Bronchial epithelial cell (primary cell): ENCODE measurements around the gene DENND5B. TPM values are rescaled to one million over a fixed set of nuclear protein-coding genes. Genes with fewer than 3 reads are reported as not detected.

Source experiments
- DNase-seq: peaks from one replicate; pipeline ENCODE4 v3.0.0-alpha.2; 2010; ENCODE audit warnings: low read depth
- FAIRE-seq: peaks from 2 replicates; lab custom pipeline; 2011; peaks lifted over from hg19 to GRCh38; lab: Jason Lieb, UNC
- H3K27me3 ChIP-seq: 2 replicates; pipeline ENCODE4 v1.5.1; 2011; ENCODE audit warnings: low read length; ENCODE audit not compliant: control insufficient read depth, insufficient read depth
- H3K36me3 ChIP-seq: 2 replicates; pipeline ENCODE4 v1.5.1; 2011; ENCODE audit warnings: low read length; ENCODE audit not compliant: control insufficient read depth, insufficient read depth
- H3K4me3 ChIP-seq: 2 replicates; pipeline ENCODE4 v1.5.1; 2011; ENCODE audit warnings: mild to moderate bottlenecking, low read depth, low read length, control low read depth
- CTCF ChIP-seq: IDR thresholded peaks from 2 replicates; pipeline ENCODE4 v1.5.1; 2011; ENCODE audit warnings: mild to moderate bottlenecking, moderate library complexity, low read length, control low read depth, inconsistent platforms; ENCODE audit not compliant: insufficient read depth, severe bottlenecking
- total RNA-seq: library from RNA; depleted of rRNA; stranded (reverse); fragments of >200 nt; gene quantifications from 2 replicates; pipeline ENCODE4 v1.2.1, GENCODE V29; 2014

The DENND5B gene
- total RNA-seq, 1 donor from 2014 or later, result 4.7 TPM

GRCh38 chr12:31533470-31533869 is 57.5 kb downstream of the DENND5B start:
- DNase-seq (peak; percentile 5), FAIRE-seq (no peak)
- no peaks in the 10 kb centered on the region for H3K27me3 ChIP-seq
- H3K36me3 ChIP-seq, result no peaks in the 10 kb centered on the region
- no peak for TF ChIP-seq CTCF
- H3K4me3 ChIP-seq, result no peak overlapping the region

- no peaks in the 10 kb centered on the region for H3K27me3 ChIP-seq
- no peak overlapping the region for H3K4me3 ChIP-seq
- no peak for TF ChIP-seq CTCF
- no peak for FAIRE-seq
- H3K36me3 ChIP-seq, result no peaks in the 10 kb centered on the region
- no peak for DNase-seq
Measured at GRCh38 chr12:31531893-31532292, 59.0 kb downstream of the DENND5B start.

GRCh38 chr12:31528095-31528494 is 62.8 kb downstream of the DENND5B start:
- peak; percentile 28 for FAIRE-seq
- Histone ChIP-seq H3K4me3 (no peak overlapping the region), H3K27me3 (no peaks in the 10 kb centered on the region), H3K36me3 (no peaks in the 10 kb centered on the region)
- no peak for DNase-seq
- no peak for TF ChIP-seq CTCF

- Histone ChIP-seq H3K4me3 (no peak overlapping the region), H3K36me3 (no peaks in the 10 kb centered on the region), H3K27me3 (no peaks in the 10 kb centered on the region)
- FAIRE-seq (no peak), DNase-seq (no peak)
- no peak for TF ChIP-seq CTCF
Measured at GRCh38 chr12:31527083-31527482, 63.9 kb downstream of the DENND5B start.

GRCh38 chr12:31526158-31526546 is 64.8 kb downstream of the DENND5B start:
- FAIRE-seq, result no peak
- Histone ChIP-seq H3K27me3 (no peaks in the 10 kb centered on the region), H3K36me3 (no peaks in the 10 kb centered on the region), H3K4me3 (no peak overlapping the region)
- DNase-seq, result no peak
- no peak for TF ChIP-seq CTCF

- Histone ChIP-seq H3K36me3 (no peaks in the 10 kb centered on the region), H3K4me3 (no peak overlapping the region), H3K27me3 (no peaks in the 10 kb centered on the region)
- no peak for FAIRE-seq
- peak; percentile 20 for DNase-seq
- no peak for TF ChIP-seq CTCF
Measured at GRCh38 chr12:31525496-31526157, 65.3 kb downstream of the DENND5B start.
